ENCODE measurements around the gene MTA2. TPM values are rescaled to one million over a fixed set of nuclear protein-coding genes. Genes with fewer than 3 reads are reported as not detected.

The MTA2 gene
- total and polyA plus RNA-seq, 2 of the 8 experiments (the other 6 are each of a cell fraction or from before 2014, with no cell fraction given), result 25.7 to 114 TPM

GRCh38 chr11:62592989-62593421, 8.7 kb downstream of the MTA2 start:
- DNase-seq (ENCODE audit: low read depth in 1 of 2, low spot score in 2 of 2) (no peak), FAIRE-seq (no peak)
- Histone ChIP-seq H2BK5ac (ENCODE audit: low read depth, low read length) (no peak overlapping the region), H3K23me2 (ENCODE audit: low read depth, low read length) (peaks cover 6% of the 10 kb centered on the region), H3K4me1 (replicated peaks in 1 of 4; ENCODE audit: control insufficient read depth in 3 of 4, insufficient read depth in 4 of 4, low read length in 3 of 4) (peaks cover 0 to 3% (median under 1%) of the 10 kb centered on the region in 4 experiments; a peak in 5 of 7 replicates), H3K4me2 (ENCODE audit: insufficient read depth in 1 of 2, low read depth in 2 of 2, low read length in 2 of 2) (peak overlapping the region in 1 of 2 experiments; percentile 87; a peak in 1 of 4 replicates), H2BK20ac (ENCODE audit: low read length) (no peak overlapping the region), H3K9ac (replicated peaks in 1 of 4; ENCODE audit: extremely low read depth in 1 of 4, low read depth in 3 of 4, low read length in 3 of 4) (no peak overlapping the region), H2AK5ac (ENCODE audit: low read depth, low read length) (no peak overlapping the region), H4K5ac (ENCODE audit: insufficient read length, low read depth, low read length) (no peak overlapping the region), H3K79me2 (ENCODE audit: control insufficient read depth in 1 of 2, insufficient read depth in 2 of 2, low read length in 2 of 2) (peaks cover 0 to 17% of the 10 kb centered on the region in 2 experiments; a peak in 2 of 4 replicates), H2BK12ac (ENCODE audit: low read depth, low read length) (no peak overlapping the region), H4K91ac (replicated peaks; ENCODE audit: insufficient read length, low read length) (no peak overlapping the region), H2AFZ (ENCODE audit: low read length) (no peak overlapping the region), H3K4me3 (ENCODE audit: extremely low read depth in 1 of 4, insufficient read depth in 2 of 4, low read depth in 3 of 4, low read length in 4 of 4) (no peak overlapping the region), H3K23ac (ENCODE audit: insufficient read length) (no peak overlapping the region), H3K9me3 (ENCODE audit: insufficient read depth in 2 of 2, low read depth in 1 of 2, low read length in 1 of 2) (no peaks in the 10 kb centered on the region), H2BK120ac (replicated peaks; ENCODE audit: low read depth, low read length) (no peak overlapping the region), H3K27me3 (replicated peaks in 1 of 4; ENCODE audit: control insufficient read depth in 3 of 4, extremely low read depth in 1 of 4, insufficient read depth in 3 of 4, low read length in 3 of 4) (no peaks in the 10 kb centered on the region), H3K79me1 (ENCODE audit: low read depth, low read length) (no peaks in the 10 kb centered on the region), H2BK15ac (ENCODE audit: low read length) (no peak overlapping the region), H3K18ac (ENCODE audit: extremely low read depth, low read length) (no peak overlapping the region), H3K36me3 (ENCODE audit: control insufficient read depth in 2 of 4, insufficient read depth in 4 of 4, low read length in 3 of 4) (peaks cover 31 to 51% (median 33%) of the 10 kb centered on the region in 4 experiments), H4K8ac (ENCODE audit: extremely low read depth, insufficient read depth, low read length) (no peak overlapping the region), H3K56ac (replicated peaks; ENCODE audit: insufficient read length, low read depth, low read length) (no peak overlapping the region), H3K27ac (ENCODE audit: low read depth, low read length) (no peak overlapping the region), H4K20me1 (replicated peaks in 1 of 2; ENCODE audit: control insufficient read depth in 1 of 2, insufficient read depth in 2 of 2, low read length in 2 of 2) (peaks cover 4 to 5% of the 10 kb centered on the region in 2 experiments), H3K14ac (ENCODE audit: insufficient read length) (no peak overlapping the region), H3K4ac (replicated peaks; ENCODE audit: insufficient read length, low read depth, low read length) (no peak overlapping the region)
- ChIA-PET POLR2A (ENCODE audit: partially characterized antibody) (interaction anchor here (1.1 to 12.3 kb wide), 14 partner anchors 8 to 165 kb away, joined by 3 to 235 read pairs (median 48); partner anchors contain the start of genes B3GAT3, BSCL2, C11orf98 and CSKMT), CTCF (ENCODE audit: partially characterized antibody) (interaction anchor here (0.6 to 7.2 kb wide), 17 partner anchors 8 to 200 kb away, joined by 3 to 97 read pairs (median 4); partner anchors contain the start of genes EML3, GANAB, MTA2 and ROM1)
- WGBS, 2 experiments (ENCODE audit: extremely low coverage in 1 of 2, insufficient coverage in 1 of 2, insufficient read length in 1 of 2, insufficient replicate concordance in 2 of 2, low coverage in 1 of 2, low lambda C conversion rate in 2 of 2, missing lambda C conversion rate in 1 of 2), result 96% methylated on average over 8 of the region's 8 CpGs; no CpG with 5 or more reads in 1 of the 2 experiments
- TF ChIP-seq POU5F1 (IDR thresholded peaks at IDR 0.05; ENCODE audit: low read depth, low read length), result no peak
- TF ChIP-seq TBP (IDR thresholded peaks at IDR 0.05; ENCODE audit: low read depth, low read length), result no peak

Measured in H1 (cell line).